NCI-H748 (cell line): ENCODE data around the gene TSPEAR.

Experiments
- DNase-seq: peaks from one replicate; lab custom pipeline; 2025; ENCODE audit not compliant: unreplicated experiment; lab: John Stamatoyannopoulos, UW

Gene TSPEAR

DNA sequence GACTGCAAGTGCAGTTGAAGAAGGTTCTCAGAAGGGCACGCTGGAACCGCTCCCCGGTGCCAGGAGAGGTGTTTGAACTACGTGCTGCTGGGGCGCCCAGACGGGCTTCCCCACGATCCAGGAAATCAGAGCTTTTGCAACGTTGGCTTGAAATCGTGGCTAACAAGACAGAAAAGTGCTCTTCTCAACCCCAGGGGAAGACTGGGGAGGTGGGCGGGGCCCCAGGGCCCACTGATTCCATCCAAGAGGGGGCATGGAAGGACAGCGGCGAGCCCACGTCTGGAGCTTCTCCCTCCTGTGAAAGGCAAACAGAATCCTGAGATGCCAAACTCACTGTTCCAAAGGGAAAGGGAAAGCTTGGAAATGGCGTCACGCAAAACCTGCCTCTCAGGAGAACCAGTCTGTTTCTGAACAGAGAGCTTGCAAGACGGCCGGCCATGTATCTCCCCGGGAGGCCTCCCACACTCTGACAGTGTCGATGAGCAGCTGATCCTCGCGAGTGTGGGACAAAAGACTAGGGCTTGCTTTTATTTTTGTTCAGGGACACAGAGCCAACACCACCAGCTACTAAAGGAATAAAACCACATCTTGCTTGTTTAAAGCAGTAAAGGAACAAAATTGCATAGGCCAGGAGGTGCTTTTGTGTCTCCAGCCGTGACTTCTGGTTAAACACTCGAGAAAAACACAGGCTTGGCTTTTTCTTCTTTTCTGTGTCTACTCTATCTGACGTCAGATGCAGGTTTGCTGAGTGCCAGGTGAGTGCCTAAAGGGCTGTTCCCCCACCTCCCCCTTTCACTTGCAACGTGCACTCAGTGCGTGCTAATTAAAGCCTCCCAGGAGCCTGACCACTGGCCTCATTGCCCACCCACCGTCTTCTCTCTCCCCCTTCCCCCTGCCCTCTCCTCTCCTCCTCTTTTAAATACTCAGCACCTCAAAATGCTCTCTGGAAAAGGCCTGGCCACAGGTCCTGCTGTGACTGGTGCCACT is 214.5 kb downstream of the TSPEAR start:
- DNase-seq = peak; percentile 91

DNA sequence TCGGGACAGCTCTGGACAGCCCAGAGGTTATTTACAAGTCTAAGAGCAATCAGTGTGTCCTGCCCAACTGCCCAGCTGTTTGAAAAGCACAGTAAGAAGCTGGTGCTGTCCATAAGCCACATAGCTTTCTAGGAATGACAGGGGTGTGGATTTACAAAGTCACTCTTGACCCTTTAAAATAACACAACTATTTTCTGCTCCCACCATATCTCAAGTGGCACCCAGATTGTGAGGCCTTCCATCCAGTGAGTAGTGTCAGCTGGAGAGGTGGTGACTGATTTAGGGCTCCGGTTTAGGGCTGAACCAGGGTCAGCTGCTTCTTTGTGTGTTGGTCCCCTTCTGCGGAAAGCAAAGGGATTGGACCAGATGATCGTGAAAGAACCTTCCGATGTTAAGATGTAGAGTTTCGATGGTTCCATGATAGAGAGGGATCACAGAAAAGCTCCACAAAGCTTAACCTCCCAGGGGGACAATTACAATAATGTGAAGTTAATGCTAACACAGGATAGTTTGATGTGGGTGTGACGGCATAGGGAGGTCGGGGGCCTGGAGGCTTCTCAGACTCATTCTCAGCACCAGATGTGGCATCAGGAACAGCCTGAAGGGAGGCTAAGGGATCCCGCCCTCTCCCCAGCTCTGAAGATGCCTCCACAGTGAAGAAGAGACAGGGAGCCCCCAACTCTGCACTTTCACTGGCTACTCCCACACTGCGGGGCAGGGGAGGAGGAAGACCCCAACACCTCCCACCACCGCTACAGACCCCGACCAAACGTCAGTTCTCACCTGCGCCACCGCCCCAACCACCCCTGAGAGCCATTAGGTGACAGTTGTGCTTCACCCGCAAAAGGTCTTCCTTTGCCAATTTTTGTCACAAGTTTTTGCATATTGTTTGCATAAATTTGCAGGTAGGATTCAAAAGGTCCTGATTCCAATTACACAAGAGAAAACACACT is 215.5 kb downstream of the TSPEAR start:
- no peak for DNase-seq

DNA sequence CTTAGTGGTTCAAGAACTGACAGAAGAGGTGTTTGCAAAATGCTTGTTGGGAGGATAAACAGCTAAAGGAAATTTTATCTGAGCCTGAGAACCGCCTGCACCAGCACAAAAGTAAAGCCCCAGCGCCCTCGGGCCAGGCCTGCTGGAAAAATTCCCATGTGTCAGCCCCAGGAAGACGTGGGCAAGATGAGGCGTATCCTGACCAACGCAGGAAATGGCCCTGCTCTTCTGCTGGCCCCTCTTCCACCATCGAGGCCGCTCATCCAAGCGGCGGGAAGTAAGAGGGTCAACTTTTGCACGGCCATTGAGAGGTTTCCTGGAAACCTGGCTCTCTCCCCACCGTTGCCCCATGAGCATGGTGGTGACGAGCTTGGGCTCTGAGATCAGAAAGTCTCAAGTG is 216.4 kb downstream of the TSPEAR start:
- DNase-seq = no peak

DNA sequence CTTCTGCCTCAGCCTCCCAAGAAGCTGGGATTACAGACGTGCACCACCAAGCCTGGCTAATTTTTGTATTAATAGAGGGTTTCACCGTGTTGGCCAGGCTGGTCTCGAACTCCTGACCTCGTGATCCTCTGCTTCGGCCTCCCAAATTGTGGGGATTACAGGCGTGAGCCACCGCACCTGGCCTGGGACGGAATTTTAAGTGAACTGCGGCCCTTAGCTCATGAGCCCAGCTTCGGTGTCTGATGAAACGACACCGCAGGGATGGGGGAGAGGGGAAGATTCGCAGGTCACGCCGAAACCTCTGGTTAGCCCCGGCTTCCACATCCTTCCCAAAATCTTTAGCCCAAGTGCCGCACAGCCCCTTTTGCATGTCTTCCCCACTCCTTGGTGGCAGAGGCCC is 217.0 kb downstream of the TSPEAR start:
- no peak for DNase-seq

DNA sequence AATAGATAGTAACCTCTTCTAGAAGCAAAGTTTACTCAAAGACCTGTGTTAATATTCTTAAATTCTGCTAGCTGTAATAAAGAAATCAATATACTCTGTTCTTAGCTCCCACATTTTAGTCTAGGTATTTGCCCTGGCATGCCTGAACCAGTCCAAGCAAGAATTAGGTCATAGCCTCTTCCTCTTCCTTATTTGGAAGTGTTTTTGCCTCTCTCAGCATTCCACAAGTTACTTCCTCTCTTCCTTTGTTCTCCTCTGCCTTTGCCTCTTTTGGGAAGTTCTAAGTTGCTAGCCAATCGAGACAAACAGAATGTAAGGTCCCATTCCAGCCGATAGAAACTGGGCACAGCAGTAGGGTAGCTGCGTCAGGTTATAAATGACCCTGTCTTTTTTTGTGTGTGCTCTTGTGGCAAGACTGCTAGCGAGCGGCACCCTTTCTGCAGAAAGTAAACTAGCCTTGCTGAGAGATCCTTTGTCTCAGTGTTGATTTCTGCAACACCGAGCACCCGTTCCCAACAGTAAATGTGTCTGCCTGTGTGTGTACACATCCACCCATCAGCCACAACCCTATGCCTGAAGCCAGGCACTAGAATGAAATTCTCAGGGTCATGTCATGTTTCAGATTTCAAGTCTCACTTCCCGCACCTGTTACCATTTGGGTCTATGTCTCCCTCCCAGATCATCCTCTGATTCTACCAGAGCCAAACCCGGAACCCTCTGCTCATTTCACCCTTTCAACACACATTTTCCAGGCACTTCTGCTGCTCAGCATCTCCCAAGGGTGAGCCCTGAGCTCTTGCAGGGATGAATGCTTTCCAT is 218.6 kb downstream of the TSPEAR start:
- no peak for DNase-seq

DNA sequence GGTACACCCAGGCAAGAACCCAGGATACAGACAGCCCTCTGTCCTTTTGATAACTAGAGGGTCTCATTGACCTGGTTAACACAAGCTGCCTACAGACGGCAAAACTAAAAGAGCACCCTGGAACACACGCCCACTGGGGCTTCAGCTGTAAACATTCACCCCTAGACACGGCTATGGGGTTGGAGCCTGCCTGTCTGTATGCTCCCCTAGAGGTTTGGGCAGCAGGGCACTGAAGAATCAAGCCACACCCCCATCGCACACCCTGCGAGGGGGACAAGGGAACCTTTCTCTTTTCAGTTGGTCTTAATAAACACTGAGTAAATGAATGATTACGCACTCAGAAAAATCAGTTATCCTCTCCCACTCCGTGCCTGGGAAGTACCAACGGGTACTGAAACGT is 220.6 kb downstream of the TSPEAR start:
- DNase-seq = no peak

DNA sequence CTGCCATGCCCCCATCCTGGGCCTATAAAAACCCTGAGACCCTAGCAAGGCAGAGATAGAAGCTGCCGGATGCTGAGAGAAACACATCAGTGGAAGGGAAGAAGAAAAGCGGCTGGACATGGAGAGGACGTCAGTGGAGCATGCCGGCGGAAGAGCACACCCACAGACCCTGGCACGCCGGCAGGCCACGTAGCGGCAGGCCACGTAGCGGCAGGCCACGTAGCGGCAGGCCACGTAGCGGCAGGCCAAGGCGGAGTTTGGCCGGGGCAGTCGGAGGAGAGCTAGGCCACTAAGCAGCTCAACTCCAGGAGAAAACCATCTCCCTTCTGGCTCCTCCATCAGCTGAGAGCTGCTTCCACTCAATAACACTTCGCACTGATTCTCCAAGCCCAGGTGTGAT is 221.0 kb downstream of the TSPEAR start:
- no peak for DNase-seq

DNA sequence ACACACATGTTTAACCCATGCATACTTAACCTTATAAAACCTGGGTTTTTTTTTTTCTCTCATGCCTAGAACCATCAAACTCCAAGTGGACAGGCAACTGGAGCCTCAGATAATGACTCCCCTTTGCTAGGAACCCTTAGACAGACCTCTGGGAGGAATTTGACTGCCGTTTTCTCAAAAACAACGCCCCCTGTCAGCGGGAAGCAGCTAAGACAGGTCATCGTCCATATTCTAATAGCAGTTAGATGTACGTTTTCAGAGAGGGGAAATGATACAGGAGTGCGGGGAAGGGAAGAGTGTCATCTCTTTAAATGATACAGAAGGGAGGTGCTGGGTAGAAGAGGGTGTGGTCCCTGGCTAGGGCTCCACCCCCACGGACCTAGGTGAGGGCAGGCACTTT is 221.4 kb downstream of the TSPEAR start:
- peak; percentile 35 for DNase-seq

DNA sequence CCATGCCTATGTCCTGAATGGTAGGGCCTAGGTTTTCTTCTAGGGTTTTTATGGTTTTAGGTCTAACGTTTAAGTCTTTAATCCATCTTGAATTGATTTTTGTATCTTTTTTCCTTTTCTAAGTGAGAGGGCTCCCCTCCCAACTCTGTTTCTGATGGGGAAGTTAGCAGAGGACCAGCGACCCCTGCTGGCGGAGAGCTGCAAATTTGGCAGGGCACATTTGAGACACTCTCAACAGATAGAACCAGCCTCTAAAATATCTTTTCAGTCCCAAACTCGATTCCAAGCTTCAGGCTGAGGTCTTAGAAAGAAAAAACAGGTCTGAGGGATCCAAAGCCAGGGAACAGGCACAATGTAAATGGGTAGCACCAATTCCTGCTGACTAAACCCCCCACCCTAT is 223.5 kb downstream of the TSPEAR start:
- DNase-seq = peak; percentile 48

DNA sequence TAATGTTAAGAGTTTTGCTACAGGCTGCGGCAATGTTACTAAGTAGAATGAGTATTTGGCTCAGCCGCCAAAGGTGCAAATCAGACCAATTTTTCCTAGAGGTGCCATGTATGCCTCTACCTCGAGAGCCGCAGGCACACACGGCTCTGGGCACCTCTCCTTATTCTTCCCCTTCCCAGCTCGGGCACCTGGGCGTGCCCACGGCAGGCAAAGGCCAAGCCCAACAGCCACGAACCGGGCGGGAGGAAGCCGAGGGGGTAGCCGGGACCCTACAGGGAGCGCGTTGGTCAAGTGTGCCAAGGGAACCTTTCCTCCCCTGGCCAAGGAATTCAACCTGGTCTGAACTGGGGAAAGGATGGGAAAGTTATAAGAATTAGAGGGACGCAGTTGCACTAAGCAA is 225.1 kb downstream of the TSPEAR start:
- no peak for DNase-seq

DNA sequence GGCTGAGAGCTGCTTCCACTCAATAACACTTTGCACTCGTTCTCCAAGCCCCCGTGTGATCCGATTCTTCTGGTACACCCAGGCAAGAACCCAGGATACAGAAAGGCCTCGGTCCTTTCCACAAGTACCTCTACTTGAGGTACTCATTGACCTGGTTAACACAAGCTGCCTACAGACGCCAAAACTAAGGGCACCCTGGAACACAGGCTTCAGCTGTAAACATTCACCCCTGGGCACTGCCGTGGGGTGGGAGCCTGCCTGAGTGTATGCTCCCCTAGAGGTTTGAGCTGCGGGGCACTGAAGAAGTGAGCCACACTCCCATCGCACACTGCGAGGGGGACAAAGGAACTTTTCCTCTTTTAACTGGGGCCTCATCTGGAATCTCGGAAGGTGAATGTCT is 225.6 kb downstream of the TSPEAR start:
- DNase-seq = no peak

DNA sequence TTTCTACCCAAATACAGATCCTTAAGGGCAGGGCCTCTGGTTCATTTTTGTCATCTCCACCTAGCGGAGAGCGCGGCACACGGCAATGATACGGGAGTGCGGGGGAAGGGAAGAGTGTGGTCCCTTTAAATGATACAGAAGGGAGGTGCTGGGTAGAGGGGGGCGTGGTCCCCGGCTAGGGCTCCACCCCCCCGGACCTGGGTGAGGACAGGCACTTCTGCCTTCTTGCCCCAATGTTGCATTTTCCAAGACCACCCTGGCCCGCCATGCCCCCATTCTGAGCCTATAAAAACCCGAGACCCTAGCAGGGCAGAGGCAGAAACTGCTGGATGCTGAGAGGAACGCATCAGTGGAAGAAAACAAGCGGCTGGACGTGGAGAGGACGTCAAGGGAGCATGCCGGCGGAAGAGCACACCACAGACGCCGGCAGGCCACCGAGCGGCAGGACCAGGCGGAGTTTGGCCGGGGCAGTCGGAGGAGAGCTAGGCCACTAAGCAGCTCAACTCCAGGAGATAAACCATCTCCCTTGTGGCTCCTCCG is 226.0 kb downstream of the TSPEAR start:
- DNase-seq = no peak

DNA sequence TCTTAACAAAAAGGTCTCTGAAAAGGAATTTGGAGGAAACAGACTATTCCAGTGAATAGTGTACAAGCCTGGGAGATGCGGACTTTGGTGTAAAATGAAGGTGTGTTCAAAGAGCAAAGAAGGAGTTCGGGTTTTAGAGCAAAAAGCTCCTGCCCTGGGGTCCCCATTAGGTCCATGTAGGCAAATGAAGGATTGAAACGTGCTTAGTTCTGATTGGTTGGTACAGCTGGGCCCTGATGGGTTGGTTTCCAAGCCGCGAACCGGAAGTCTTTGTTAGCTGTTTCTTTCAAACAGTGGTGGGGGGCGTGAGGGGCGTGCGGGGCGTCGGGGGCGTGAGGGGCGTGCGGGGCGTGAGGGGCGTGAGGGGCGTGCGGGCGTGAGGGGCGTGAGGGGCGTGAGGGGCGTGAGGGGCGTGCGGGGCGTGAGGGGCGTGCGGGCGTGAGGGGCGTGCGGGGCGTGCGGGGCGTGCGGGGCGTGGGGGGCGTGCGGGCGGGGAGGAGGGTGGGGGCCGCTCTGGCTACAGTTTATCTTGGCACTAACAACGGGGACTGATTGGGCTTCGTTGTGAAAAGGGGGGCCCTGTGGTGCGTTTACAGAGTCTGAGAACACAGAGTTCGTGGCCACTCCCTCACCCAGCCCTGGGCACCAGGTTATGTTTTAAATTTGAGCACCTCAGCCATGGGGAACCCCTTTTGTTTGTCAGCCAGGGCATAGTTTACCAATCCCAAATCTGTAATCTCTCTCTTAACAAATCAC is 226.7 kb downstream of the TSPEAR start:
- no peak for DNase-seq

DNA sequence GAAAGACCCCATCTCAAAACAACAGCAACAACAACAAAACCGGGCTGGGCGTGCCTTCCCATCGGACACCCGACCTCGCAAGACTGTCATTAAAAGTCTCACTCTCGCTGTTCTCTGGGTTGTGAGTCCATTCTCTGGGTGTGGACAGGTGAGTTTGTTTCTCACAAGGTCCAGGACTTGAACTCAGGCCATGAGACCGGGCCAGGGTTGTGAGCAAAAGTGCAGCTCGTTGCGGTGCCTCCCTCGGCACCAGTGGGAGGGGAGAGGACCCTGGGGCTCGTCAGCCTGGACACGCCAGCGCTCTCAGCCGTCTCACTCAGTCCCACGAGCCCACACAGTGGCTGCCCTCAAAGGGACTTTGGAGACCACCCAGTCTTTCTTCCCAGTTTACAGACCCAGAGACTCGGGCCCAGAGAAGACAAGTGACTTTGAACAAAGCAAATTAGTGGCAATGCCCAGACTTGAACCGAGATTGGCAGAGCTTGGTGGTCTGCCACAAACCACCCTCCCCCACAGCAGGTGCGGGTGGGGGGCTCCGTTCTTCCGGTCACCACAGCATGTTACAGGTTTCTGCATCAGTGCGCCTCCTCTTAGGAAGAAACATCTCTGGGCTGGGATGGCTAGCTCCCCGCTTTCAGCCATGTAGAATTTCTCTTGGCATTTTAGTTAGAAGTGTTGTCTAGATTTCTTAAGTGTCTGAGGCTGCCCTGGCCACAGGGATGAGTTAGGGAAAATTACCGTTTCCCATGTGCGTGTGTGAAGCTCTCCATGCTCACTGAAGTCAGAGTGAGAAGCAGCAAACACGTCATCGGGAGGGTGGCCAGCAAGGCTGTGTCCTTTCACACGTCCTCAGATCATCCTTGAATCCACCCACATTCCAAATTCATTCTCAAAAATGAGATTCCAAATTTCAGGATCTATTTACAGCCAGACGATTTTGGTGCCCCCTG is 227.8 kb downstream of the TSPEAR start:
- DNase-seq = no peak

DNA sequence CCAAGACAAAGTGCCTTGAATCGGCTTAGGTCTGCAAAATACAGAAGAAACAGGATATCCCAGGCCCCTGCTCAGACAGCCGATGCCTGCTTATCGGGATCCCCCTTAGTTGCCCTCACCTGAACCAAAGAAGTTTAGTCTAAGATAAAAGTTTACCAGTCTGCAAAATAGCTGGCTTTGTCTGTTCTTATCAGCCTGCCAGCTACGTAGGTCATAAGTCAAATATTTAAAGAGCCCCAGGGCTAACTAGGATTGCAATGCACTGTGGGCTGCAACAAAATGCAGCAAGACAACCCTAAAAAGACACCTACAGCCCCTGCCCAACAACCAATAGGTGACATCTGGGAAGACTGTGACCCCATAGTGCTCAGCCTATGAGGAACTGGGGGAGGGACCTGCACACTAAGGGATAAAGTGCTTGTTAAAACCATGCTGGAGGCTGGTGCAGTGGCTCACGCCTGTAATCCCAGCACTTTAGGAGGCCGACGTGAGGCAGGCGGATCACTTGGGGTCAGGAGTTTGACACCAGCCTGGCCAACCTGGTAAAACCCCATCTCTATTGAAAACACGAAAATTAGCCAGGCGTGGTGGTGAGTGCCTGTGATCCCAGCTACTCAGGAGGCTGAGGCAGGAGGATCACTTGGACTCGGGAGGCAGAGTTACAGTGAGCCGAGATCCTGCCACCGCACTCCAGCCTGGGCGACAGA is 228.6 kb downstream of the TSPEAR start:
- DNase-seq = no peak

DNA sequence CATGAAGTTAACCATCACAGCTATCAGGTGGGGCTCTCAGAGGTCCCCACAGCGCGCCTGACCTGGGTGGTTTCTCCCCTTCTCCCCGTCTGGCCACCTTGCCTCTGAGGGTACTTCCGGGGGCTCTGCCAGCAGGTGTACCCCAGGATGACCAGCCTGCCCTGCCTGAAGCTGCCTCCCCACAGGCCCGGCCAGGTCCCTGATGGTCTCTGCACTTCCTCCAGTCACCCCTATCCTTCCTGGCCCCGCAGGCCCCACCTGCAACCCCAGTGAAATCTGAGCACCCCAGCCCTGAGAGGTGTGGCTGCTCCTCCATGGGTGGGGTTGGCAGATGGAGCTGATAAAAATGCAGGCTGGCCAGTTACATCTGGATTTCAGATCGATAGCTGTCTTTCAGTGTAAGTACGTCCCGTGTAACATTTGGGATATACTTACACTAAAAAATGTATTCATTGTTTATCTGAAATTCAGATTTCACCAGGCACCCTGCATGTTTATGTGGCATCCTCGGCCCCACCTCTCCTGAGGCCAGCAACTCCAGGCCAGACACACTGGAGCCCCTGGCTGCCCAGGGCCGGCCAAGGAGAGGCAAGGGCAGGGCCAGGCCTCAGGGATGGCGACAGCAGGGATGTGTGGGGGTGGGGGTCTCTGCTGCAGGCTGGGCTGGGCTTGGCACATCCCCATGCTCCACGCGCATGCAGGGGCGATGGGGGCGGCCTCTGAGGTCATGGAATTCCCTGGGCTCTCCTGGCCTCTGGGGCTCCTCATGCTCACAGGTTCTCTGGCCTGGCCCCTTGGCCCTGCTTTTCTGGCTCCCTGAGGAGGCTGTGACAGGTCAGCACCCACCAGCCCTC is 230.9 kb downstream of the TSPEAR start:
- DNase-seq = no peak

DNA sequence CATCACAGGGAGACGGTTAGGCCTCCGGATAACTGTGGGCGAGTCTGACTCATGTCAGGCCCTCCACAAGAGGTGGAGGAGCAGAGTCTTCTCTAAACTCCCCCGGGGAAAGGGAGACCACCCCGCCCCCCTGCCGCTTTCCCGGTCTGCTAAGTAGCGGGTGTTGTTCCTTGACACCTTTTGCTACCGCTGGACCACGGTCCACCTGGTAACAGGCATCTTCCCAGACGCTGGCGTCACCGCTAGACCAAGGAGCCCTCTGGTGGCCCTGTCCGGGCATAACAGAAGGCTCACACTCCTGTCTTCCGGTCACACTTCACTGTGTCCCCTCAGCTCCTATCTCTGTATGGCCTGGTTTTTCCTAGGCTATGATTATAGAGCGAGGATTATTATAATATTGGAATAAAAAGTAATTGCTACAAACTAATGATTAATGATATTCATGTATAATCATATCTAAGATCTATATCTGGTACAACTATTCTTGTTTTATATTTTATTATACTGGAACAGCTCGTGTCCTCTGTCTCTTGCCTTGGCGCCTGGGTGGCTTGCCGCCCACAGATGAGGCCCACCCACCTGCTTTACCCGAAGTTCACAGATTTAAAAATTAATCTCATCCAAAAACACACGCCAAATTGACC is 231.7 kb downstream of the TSPEAR start:
- DNase-seq = peak; percentile 43
